GM12891 (cell line): ENCODE results near the gene VWA8.

ENCODE experiments used
- PAX5 ChIP-seq: IDR thresholded peaks from 2 replicates; pipeline ENCODE4 v1.6.1; 2011; ENCODE audit warnings: low read length, moderate library complexity, mild to moderate bottlenecking; ENCODE audit not compliant: insufficient read depth, severe bottlenecking
- POLR2A ChIP-seq: IDR thresholded peaks from 2 replicates; pipeline ENCODE4 v1.6.1; 2011; ENCODE audit warnings: low read depth, low read length, control low read depth
- POLR2AphosphoS5 ChIP-seq: IDR thresholded peaks from 2 replicates; pipeline ENCODE4 v1.6.1; 2011; ENCODE audit warnings: low read depth, low read length, control low read depth
- SPI1 ChIP-seq: IDR thresholded peaks from 2 replicates; pipeline ENCODE4 v1.6.1; 2011; ENCODE audit warnings: low read depth, low read length, control low read depth

DNA sequence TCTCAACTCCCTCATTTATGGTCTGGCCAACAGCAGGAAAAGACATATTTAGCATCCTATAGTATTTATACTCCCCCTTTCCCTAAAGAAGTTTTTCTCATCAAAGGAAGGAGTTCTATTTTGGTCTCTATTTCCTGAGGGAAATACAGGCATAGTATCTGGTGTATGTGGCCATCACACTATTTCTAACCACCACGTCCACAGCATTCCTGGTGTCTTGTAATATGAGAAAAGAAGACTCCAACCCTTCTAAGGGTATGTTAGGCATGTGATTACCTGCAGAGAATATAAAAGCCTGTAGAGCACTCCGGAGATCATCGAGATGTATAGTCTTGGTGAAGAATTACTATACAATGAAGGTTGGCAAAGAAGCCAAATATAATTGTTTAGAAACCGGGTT is 137.4 kb downstream of the VWA8 start:
- TF ChIP-seq POLR2AphosphoS5 (no peak), SPI1 (no peak), PAX5 (no peak), POLR2A (no peak)
